AG09319 (cell line): ENCODE measurements around the gene MCF2L2.
"Not testable (repeated sequence)": the region's sequence is repeated elsewhere in the genome, so short reads cannot be mapped to it uniquely, and the experiment has no call there.

Experiments used
- DNase-seq: peaks from one replicate; pipeline ENCODE4 v3.0.0-alpha.2; 2010; ENCODE audit warnings: low read depth; ENCODE audit errors: extremely low read depth
- CTCF ChIP-seq: IDR thresholded peaks from 2 replicates; pipeline ENCODE4 v1.5.1; 2011; ENCODE audit warnings: low read depth, mild to moderate bottlenecking, inconsistent platforms, low read length, moderate library complexity

Gene MCF2L2

GRCh38 chr3:183233966-183234365 lies 194.5 kb downstream of the MCF2L2 start:
- no peak for TF ChIP-seq CTCF
- no peak for DNase-seq

- TF ChIP-seq CTCF = no peak
- no peak for DNase-seq
These were observed 197.6 kb downstream of the MCF2L2 start for GRCh38 chr3:183230826-183231225.

GRCh38 chr3:183230251-183230650 lies 198.2 kb downstream of the MCF2L2 start:
- not testable (repeated sequence) for DNase-seq

- no peak for DNase-seq
- no peak for TF ChIP-seq CTCF
These were observed 199.2 kb downstream of the MCF2L2 start for GRCh38 chr3:183229178-183229577.

- DNase-seq = no peak
- no peak for TF ChIP-seq CTCF
These were observed 200.8 kb downstream of the MCF2L2 start for GRCh38 chr3:183227586-183227985.

- no peak for TF ChIP-seq CTCF
- no peak for DNase-seq
These were observed 202.0 kb downstream of the MCF2L2 start for GRCh38 chr3:183226333-183226890.

GRCh38 chr3:183224180-183224970 lies 204.0 kb downstream of the MCF2L2 start:
- no peak for TF ChIP-seq CTCF

More at GRCh38 chr3:183224180-183224970, 204.0 kb downstream of the MCF2L2 start:
- no peak for DNase-seq
